Naive thymus-derived CD4-positive, alpha-beta T cell (primary cell): ENCODE data around the gene RELN. TPM values are rescaled to one million over a fixed set of nuclear protein-coding genes. Genes with fewer than 3 reads are reported as not detected.

ENCODE experiments used
- ATAC-seq: fragments of 150-1000 bp; cut with Tn5 transposase; 2 replicates; pipeline ENCODE4 v1.10.0; 2021; ENCODE audit warnings: mild to moderate bottlenecking, moderate library complexity
- CTCF ChIA-PET: fragments of 350-600 bp; sonication (Branson Sonifier 250); formaldehyde crosslinking; loops from one replicate; lab custom pipeline; 2021; ENCODE audit warnings: antibody characterized with exemption; lab: Charles Lee
- POLR2A ChIA-PET: fragments of 350-600 bp; sonication (Branson Sonifier 250); formaldehyde crosslinking; loops from one replicate; lab custom pipeline; 2021; ENCODE audit warnings: antibody characterized with exemption, inconsistent platforms; lab: Charles Lee
- DNase-seq, 9 donors: peaks; one replicate each; pipeline versions ENCODE4 v3.0.0 to v3.0.0-alpha.2; 2020 to 2022; ENCODE audit warnings: mixed read lengths in 1 of 9
- H3K27ac ChIP-seq: one replicate; pipeline ENCODE4 v1.7.0; 2013; ENCODE audit warnings: mild to moderate bottlenecking, low read depth, low read length, moderate library complexity
- H3K27me3 ChIP-seq, 2 donors: one replicate each; pipeline ENCODE4 v1.7.0; 2013; ENCODE audit warnings: low read length in 2 of 2, mild to moderate bottlenecking in 2 of 2, moderate library complexity in 2 of 2; ENCODE audit not compliant: control insufficient read depth in 2 of 2, insufficient read depth in 2 of 2
- H3K36me3 ChIP-seq, 3 experiments: 1 replicate in 2 of 3; 2 replicates in 1 of 3; pipeline ENCODE4 v1.7.0; 2013; ENCODE audit warnings: low read length in 3 of 3, mild to moderate bottlenecking in 3 of 3, moderate library complexity in 1 of 3; ENCODE audit not compliant: insufficient read depth in 3 of 3, control insufficient read depth in 2 of 3
- H3K4me1 ChIP-seq, 2 donors: one replicate each; pipeline ENCODE4 v1.7.0; 2013; ENCODE audit warnings: low read length in 2 of 2, mild to moderate bottlenecking in 2 of 2, moderate library complexity in 1 of 2; ENCODE audit not compliant: control insufficient read depth in 2 of 2, insufficient read depth in 2 of 2
- H3K4me3 ChIP-seq: 2 replicates; pipeline ENCODE4 v1.7.0; 2013; ENCODE audit warnings: mild to moderate bottlenecking, low read length
- H3K9me3 ChIP-seq, 3 experiments: 1 replicate in 2 of 3; 2 replicates in 1 of 3; pipeline ENCODE4 v1.7.0; 2013; ENCODE audit warnings: low read length in 3 of 3; ENCODE audit not compliant: control insufficient read depth in 2 of 3
- H3K27ac Mint-ChIP-seq, 9 donors: one replicate each; pipeline ENCODE4 v1.8.0; 2020 to 2022; ENCODE audit warnings: mixed read lengths in 9 of 9, mild to moderate bottlenecking in 8 of 9, moderate library complexity in 5 of 9, inconsistent platforms in 2 of 9
- H3K27me3 Mint-ChIP-seq, 5 donors: one replicate each; pipeline ENCODE4 v1.8.0; 2021 to 2022; ENCODE audit warnings: mixed read lengths in 5 of 5, mild to moderate bottlenecking in 1 of 5
- H3K36me3 Mint-ChIP-seq, 5 donors: one replicate each; pipeline ENCODE4 v1.8.0; 2020 to 2022; ENCODE audit warnings: mixed read lengths in 5 of 5, mild to moderate bottlenecking in 3 of 5, inconsistent platforms in 1 of 5
- H3K4me1 Mint-ChIP-seq, 7 donors: one replicate each; pipeline ENCODE4 v1.8.0; 2020 to 2022; ENCODE audit warnings: mixed read lengths in 7 of 7, mild to moderate bottlenecking in 3 of 7, inconsistent platforms in 1 of 7
- H3K4me3 Mint-ChIP-seq, 10 donors: one replicate each; pipeline ENCODE4 v1.8.0; 2020 to 2022; ENCODE audit warnings: mild to moderate bottlenecking in 10 of 10, mixed read lengths in 10 of 10, moderate library complexity in 6 of 10, inconsistent platforms in 2 of 10
- H3K9me3 Mint-ChIP-seq, 11 donors: one replicate each; pipeline ENCODE4 v1.8.0; 2020 to 2022; ENCODE audit warnings: mixed read lengths in 11 of 11, mild to moderate bottlenecking in 4 of 11, inconsistent platforms in 1 of 11, moderate library complexity in 1 of 11
- intact Hi-C, 2 donors: fragments of 100-400 bp; cut with micrococcal nuclease; formaldehyde crosslinking; loops; one replicate each; pipeline ENCODE4 v1.15.1; 2023
- polyA plus RNA-seq, 2 donors: library from polyadenylated mRNA; unstranded; fragments of 300-500 nt; fragmentation: Illumina TruSeq; gene quantifications; one replicate each; pipeline ENCODE4 v1.2.3, GENCODE V29; 2021
- total RNA-seq, 6 experiments: library from RNA in 5 of 6; stranded (reverse) in 5 of 6; gene quantifications; 1 replicate in 5 of 6; 2 replicates in 1 of 6; pipeline ENCODE4 v1.2.3 and lab custom pipeline; 2021 to 2026

RELN gene
- total and polyA plus RNA-seq, 7 experiments from 2014 or later: not detected

DNA sequence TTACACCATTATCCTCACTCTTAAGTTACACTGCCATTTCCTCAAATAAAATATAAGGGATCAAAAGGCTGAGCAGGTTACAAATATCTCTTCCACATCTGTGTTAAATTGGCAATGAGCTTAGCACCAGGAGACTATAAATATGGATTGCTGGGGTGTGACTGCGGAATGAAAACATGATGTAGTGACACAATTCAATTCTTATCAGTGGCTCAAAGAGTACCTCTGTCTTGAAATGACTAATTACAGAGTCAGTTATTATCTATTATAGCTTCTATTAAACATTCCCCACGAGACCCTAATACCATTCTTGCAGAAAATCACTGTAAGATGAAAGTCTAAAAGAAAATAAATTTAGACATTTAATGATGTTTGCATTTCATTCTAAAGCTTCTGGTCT is 67.1 kb downstream of the RELN start:
- ATAC-seq (no peak), DNase-seq (no peak)
- no peak overlapping the region for H3K4me3 Mint-ChIP-seq
- Histone ChIP-seq H3K27ac (no peak overlapping the region), H3K27me3 (no peaks in the 10 kb centered on the region), H3K4me1 (no peaks in the 10 kb centered on the region), H3K36me3 (no peaks in the 10 kb centered on the region), H3K9me3 (no peaks in the 10 kb centered on the region), H3K4me3 (no peak overlapping the region)
- H3K9me3 Mint-ChIP-seq: peaks cover 0 to 2% (median 0%) of the 10 kb centered on the region in 11 donors
- H3K4me1 Mint-ChIP-seq: no peaks in the 10 kb centered on the region
- H3K27me3 Mint-ChIP-seq: peaks cover 0 to 19% (median 9%) of the 10 kb centered on the region in 5 donors
- intact Hi-C loops: no loop called here
- no peak overlapping the region for H3K27ac Mint-ChIP-seq
- H3K36me3 Mint-ChIP-seq: no peaks in the 10 kb centered on the region
- CTCF ChIA-PET: no interaction called here
- POLR2A ChIA-PET: no interaction called here

GRCh38 chr7:103921692-103922091 is 67.8 kb downstream of the RELN start:
- Mint-ChIP-seq H3K36me3 (no peaks in the 10 kb centered on the region), H3K27me3 (peaks cover under 1 to 22% (median 10%) of the 10 kb centered on the region in 5 donors), H3K27ac (no peak overlapping the region), H3K4me1 (no peaks in the 10 kb centered on the region), H3K9me3 (peaks cover 0 to 2% (median 0%) of the 10 kb centered on the region in 11 donors), H3K4me3 (no peak overlapping the region)
- Histone ChIP-seq H3K4me1 (no peaks in the 10 kb centered on the region), H3K4me3 (no peak overlapping the region), H3K27ac (no peak overlapping the region), H3K36me3 (no peaks in the 10 kb centered on the region), H3K27me3 (no peaks in the 10 kb centered on the region), H3K9me3 (no peaks in the 10 kb centered on the region)
- intact Hi-C loops: no loop called here
- ChIA-PET POLR2A (no interaction called here), CTCF (no interaction called here)
- no peak for ATAC-seq
- no peak for DNase-seq

DNA sequence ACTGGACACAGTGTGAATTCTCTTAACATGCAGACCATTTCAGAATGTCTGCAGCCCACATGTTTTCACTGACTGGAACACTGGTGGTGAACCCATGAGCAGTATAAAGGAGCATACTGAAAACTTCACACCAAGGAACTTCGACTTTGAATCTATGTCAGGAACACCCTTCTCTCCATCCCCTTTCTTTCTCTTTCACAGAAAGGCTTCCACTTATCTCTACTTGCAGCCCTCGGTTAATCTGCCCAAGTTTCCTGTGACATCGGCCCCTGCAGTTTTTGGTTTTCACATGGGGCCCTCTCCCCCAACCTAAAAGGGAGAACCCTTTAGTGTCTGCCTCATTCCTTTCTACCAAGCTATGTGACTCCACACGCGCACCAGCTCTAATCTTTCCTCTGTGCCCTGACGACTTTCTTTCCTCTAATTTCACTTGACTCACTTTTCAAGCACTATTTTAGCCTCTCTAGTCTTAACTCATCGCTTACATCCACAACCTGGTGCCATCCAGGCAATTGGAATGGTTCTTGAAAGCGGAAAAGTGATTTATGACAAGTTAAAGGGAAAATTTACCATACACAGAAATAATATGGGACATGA is 70.1 kb downstream of the RELN start:
- Histone ChIP-seq H3K4me3 (no peak overlapping the region), H3K9me3 (no peaks in the 10 kb centered on the region), H3K27me3 (no peaks in the 10 kb centered on the region), H3K27ac (no peak overlapping the region), H3K4me1 (no peaks in the 10 kb centered on the region), H3K36me3 (no peaks in the 10 kb centered on the region)
- H3K36me3 Mint-ChIP-seq: no peaks in the 10 kb centered on the region
- POLR2A ChIA-PET: no interaction called here
- H3K9me3 Mint-ChIP-seq: peaks cover 0 to 2% (median 0%) of the 10 kb centered on the region in 11 donors
- H3K27me3 Mint-ChIP-seq: peaks cover 4 to 31% (median 11%) of the 10 kb centered on the region in 5 donors
- intact Hi-C loops: no loop called here
- H3K4me3 Mint-ChIP-seq: no peak overlapping the region
- no peaks in the 10 kb centered on the region for H3K4me1 Mint-ChIP-seq
- ATAC-seq (no peak), DNase-seq (no peak)
- H3K27ac Mint-ChIP-seq: peak overlapping the region in 1 of 9 donors; percentile 26
- CTCF ChIA-PET: no interaction called here

DNA sequence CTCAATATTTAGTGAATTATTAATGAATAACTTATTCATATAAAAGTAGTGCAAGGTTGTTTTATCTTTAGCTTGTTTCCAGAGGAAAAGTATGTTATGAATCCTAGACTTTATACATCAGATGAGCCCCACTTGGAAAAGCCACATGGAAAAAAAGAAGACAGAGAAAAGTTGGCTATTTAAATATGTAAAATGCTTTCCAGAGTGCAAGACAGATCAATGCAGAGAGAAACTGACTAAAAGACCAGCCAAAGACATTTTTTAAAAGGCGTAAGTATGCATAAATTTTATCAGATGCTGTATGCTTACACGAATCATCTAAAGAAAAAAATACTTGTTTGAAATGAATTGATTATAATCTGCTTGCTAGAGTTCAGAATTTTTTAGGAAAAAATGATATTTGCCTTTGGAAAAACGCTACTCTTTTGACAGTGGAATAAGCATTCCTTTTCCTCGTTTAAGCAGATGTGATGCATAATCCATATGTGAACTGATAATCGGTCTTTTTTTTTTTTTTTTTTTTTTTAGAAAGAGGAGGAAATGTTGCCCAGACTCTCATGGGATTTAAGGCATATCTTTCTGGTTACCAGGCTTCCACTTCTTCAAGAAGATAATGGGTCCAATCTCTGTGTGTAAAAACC is 70.7 kb downstream of the RELN start:
- Mint-ChIP-seq H3K4me3 (no peak overlapping the region), H3K4me1 (no peaks in the 10 kb centered on the region), H3K27me3 (peaks cover 4 to 25% (median 11%) of the 10 kb centered on the region in 5 donors), H3K9me3 (peaks cover 0 to 2% (median 0%) of the 10 kb centered on the region in 11 donors), H3K27ac (no peak overlapping the region), H3K36me3 (no peaks in the 10 kb centered on the region)
- ATAC-seq: no peak
- no peaks in the 10 kb centered on the region for H3K9me3 ChIP-seq
- DNase-seq: no peak
- CTCF ChIA-PET: no interaction called here
- POLR2A ChIA-PET: no interaction called here
- H3K36me3 ChIP-seq: no peaks in the 10 kb centered on the region
- H3K4me1 ChIP-seq: no peaks in the 10 kb centered on the region
- no peak overlapping the region for H3K4me3 ChIP-seq
- no peaks in the 10 kb centered on the region for H3K27me3 ChIP-seq
- intact Hi-C loops: no loop called here
- no peak overlapping the region for H3K27ac ChIP-seq

DNA sequence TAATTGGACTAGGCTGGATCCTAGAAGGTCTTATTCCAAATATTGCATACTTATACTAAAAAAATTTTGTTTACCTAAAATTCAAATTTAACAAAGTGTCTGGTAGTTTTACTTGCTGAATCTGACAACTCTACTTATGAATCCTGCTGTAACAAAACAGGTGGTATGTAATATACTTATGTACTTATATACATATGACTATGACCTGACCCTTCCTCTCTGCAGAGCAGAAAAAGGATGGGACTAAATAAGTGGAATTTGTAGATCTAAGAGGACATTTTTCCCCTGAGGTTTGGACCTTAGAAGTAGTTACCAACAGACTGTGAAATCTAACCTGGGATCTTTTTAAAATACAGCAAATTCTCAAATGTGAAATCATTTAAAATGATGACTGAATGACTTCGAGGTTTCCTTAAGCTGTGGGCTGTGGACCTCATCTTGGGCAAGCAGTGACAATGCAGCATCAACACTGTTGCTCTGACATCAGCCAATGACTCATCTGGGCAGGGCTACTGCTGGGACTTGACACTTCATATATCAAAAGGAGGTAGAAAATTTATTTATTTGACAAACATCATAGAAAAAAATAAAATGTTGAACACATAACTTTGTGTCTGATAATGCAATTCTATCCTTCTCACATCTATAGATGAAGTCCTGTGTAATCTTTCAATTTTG is 73.6 kb downstream of the RELN start:
- ChIA-PET POLR2A (no interaction called here), CTCF (no interaction called here)
- Mint-ChIP-seq H3K4me3 (no peak overlapping the region), H3K27me3 (peaks cover 4 to 20% (median 7%) of the 10 kb centered on the region in 5 donors), H3K27ac (no peak overlapping the region), H3K36me3 (no peaks in the 10 kb centered on the region), H3K9me3 (peaks cover 0 to 2% (median 0%) of the 10 kb centered on the region in 11 donors), H3K4me1 (no peaks in the 10 kb centered on the region)
- H3K36me3 ChIP-seq: no peaks in the 10 kb centered on the region
- no peak overlapping the region for H3K4me3 ChIP-seq
- no peaks in the 10 kb centered on the region for H3K9me3 ChIP-seq
- ATAC-seq: no peak
- no peaks in the 10 kb centered on the region for H3K27me3 ChIP-seq
- no peak overlapping the region for H3K27ac ChIP-seq
- intact Hi-C loops: no loop called here
- no peaks in the 10 kb centered on the region for H3K4me1 ChIP-seq
- DNase-seq: no peak

- ATAC-seq (no peak), DNase-seq (no peak)
- H3K36me3 Mint-ChIP-seq: no peaks in the 10 kb centered on the region
- H3K9me3 Mint-ChIP-seq: peaks cover 0 to 2% (median 0%) of the 10 kb centered on the region in 11 donors
- CTCF ChIA-PET: no interaction called here
- peaks cover 4 to 20% (median 7%) of the 10 kb centered on the region in 5 donors for H3K27me3 Mint-ChIP-seq
- intact Hi-C loops: no loop called here
- H3K27ac ChIP-seq: no peak overlapping the region
- no peak overlapping the region for H3K4me3 ChIP-seq
- no peak overlapping the region for H3K27ac Mint-ChIP-seq
- H3K4me3 Mint-ChIP-seq: no peak overlapping the region
- H3K4me1 Mint-ChIP-seq: no peaks in the 10 kb centered on the region
- no peaks in the 10 kb centered on the region for H3K36me3 ChIP-seq
- H3K9me3 ChIP-seq: no peaks in the 10 kb centered on the region
- no peaks in the 10 kb centered on the region for H3K27me3 ChIP-seq
- H3K4me1 ChIP-seq: no peaks in the 10 kb centered on the region
- POLR2A ChIA-PET: no interaction called here
Observed at GRCh38 chr7:103914147-103914899, 75.1 kb downstream of the RELN start.
